HCT116 (cell line): ENCODE results near the gene KLF14. TPM values are rescaled to one million over a fixed set of nuclear protein-coding genes. Genes with fewer than 3 reads are reported as not detected.

Source experiments
- ATAC-seq: fragments of 200-7000 bp; cut with Tn5 transposase; 2 replicates; pipeline ENCODE4 v1.9.1; 2020; ENCODE audit warnings: mild to moderate bottlenecking, moderate library complexity
- BruUV-seq: library from RNA; stranded (reverse); fragments of 400-500 nt; replicated peaks from 2 replicates; lab custom pipeline; 2021; lab: Mats Ljungman, UMichigan
- CTCF ChIA-PET: fragments of 300-600 bp; sonication (Branson Sonifier 250); formaldehyde crosslinking; loops from one replicate; lab custom pipeline; 2021; ENCODE audit warnings: antibody characterized with exemption; lab: Charles Lee
- POLR2A ChIA-PET: fragments of 300-600, 350-600 bp; sonication (Branson Sonifier 250); formaldehyde crosslinking; loops from one replicate; lab custom pipeline; 2021; ENCODE audit warnings: antibody characterized with exemption; lab: Charles Lee
- RAD21 ChIA-PET, 2 experiments: fragments of 300-600 bp; sonication (Branson Sonifier 250); formaldehyde crosslinking; loops; one replicate each; lab custom pipeline; 2023; ENCODE audit warnings: low total read pairs in 2 of 2; ENCODE audit not compliant: uncharacterized antibody in 2 of 2, unreplicated experiment in 2 of 2, low non-redundant PET in 1 of 2; lab: Charles Lee
- DNase-seq: peaks from one replicate; pipeline ENCODE4 v3.0.0-alpha.2; 2010; ENCODE audit warnings: low read depth, low spot score
- H2AFZ ChIP-seq: fragments of 200-600 bp; shearing (Covaris generic), sonication (generic); 2 replicates; pipeline ENCODE4 v1.6.1; 2017; ENCODE audit warnings: low read depth, mixed run types, mixed read lengths, antibody characterized with exemption, low read length; ENCODE audit not compliant: poor library complexity, severe bottlenecking
- H3K27ac ChIP-seq: 2 replicates; pipeline ENCODE4 v1.5.1; 2012; ENCODE audit warnings: low read depth, low read length
- H3K27me3 ChIP-seq: fragments of 200-600 bp; sonication (generic); 2 replicates; pipeline ENCODE4 v1.6.1; 2016; ENCODE audit warnings: mixed run types, low read length, mixed read lengths; ENCODE audit not compliant: insufficient read depth
- H3K36me3 ChIP-seq, 2 experiments: fragments of 200-500 bp in 1 of 2; fragments of 200-600 bp in 1 of 2; sonication (Bioruptor generic) in 1 of 2; sonication (generic) in 1 of 2; 2 replicates each; pipeline versions ENCODE4 v1.5.1 to v1.6.1; 2014 to 2016; ENCODE audit warnings: low read length in 2 of 2, inconsistent platforms in 1 of 2, mixed read lengths in 1 of 2, mixed run types in 1 of 2; ENCODE audit not compliant: insufficient read depth in 2 of 2, control insufficient read depth in 1 of 2
- H3K4me1 ChIP-seq, 2 experiments: fragments of 200-600 bp in 1 of 2; sonication (generic) in 1 of 2; 2 replicates each; pipeline versions ENCODE4 v1.5.1 to v1.6.1; 2012 to 2017; ENCODE audit warnings: low read length in 2 of 2, inconsistent platforms in 1 of 2, mild to moderate bottlenecking in 1 of 2, mixed read lengths in 1 of 2, mixed run types in 1 of 2, moderate library complexity in 1 of 2; ENCODE audit not compliant: insufficient read depth in 2 of 2, control insufficient read depth in 1 of 2
- H3K4me2 ChIP-seq: fragments of 200-600 bp; sonication (generic); 2 replicates; pipeline ENCODE4 v1.6.1; 2017; ENCODE audit warnings: mixed run types, low read length, mixed read lengths
- H3K4me3 ChIP-seq, 2 experiments: fragments of 200-600 bp in 1 of 2; sonication (generic) in 1 of 2; replicated peaks in 1 of 2; 2 replicates each; pipeline ENCODE4 v1.5.1; 2011 to 2016; ENCODE audit warnings: low read length in 2 of 2, control low read depth in 1 of 2, low read depth in 1 of 2, mild to moderate bottlenecking in 1 of 2, mixed read lengths in 1 of 2, mixed run types in 1 of 2
- H3K79me2 ChIP-seq: fragments of 200-600 bp; sonication (generic); 2 replicates; pipeline ENCODE4 v1.6.1; 2017; ENCODE audit warnings: mild to moderate bottlenecking, mixed run types, low read length, moderate library complexity, mixed read lengths; ENCODE audit not compliant: insufficient read depth
- H3K9ac ChIP-seq: fragments of 200-600 bp; sonication (generic); 2 replicates; pipeline ENCODE4 v1.6.1; 2016; ENCODE audit warnings: low read length, mixed read lengths
- H3K9me2 ChIP-seq: fragments of 200-600 bp; sonication (generic), shearing (Covaris generic); 2 replicates; pipeline ENCODE4 v1.6.1; 2017; ENCODE audit warnings: mixed run types, mild to moderate bottlenecking, moderate library complexity; ENCODE audit not compliant: insufficient read depth
- H3K9me3 ChIP-seq, 2 experiments: fragments of 200-500 bp in 1 of 2; fragments of 200-600 bp in 1 of 2; sonication (Bioruptor generic) in 1 of 2; sonication (generic) in 1 of 2; 2 replicates each; pipeline ENCODE4 v1.6.1; 2014 to 2017; ENCODE audit warnings: low read length in 2 of 2, mixed read lengths in 2 of 2, inconsistent platforms in 1 of 2, low read depth in 1 of 2, mild to moderate bottlenecking in 1 of 2, mixed run types in 1 of 2, moderate library complexity in 1 of 2; ENCODE audit not compliant: control insufficient read depth in 1 of 2, insufficient read depth in 1 of 2
- H4K20me1 ChIP-seq: fragments of 200-600 bp; sonication (generic), shearing (Covaris generic); 2 replicates; pipeline ENCODE4 v1.6.1; 2017; ENCODE audit warnings: mixed run types, mild to moderate bottlenecking, moderate library complexity; ENCODE audit not compliant: insufficient read depth
- ATF3 ChIP-seq: IDR thresholded peaks from 2 replicates; pipeline ENCODE4 v1.6.1; 2012
- CBX3 ChIP-seq: IDR thresholded peaks from 2 replicates; pipeline ENCODE4 v1.6.1; 2012; ENCODE audit warnings: low read depth
- CEBPB ChIP-seq: IDR thresholded peaks from 2 replicates; pipeline ENCODE4 v1.6.1; 2012; ENCODE audit warnings: low read depth
- EZH2phosphoT487 ChIP-seq: fragments of 200-600 bp; IDR thresholded peaks from 2 replicates; pipeline ENCODE4 v1.6.1; 2018; ENCODE audit warnings: antibody characterized with exemption, borderline replicate concordance
- JUND ChIP-seq: IDR thresholded peaks from 2 replicates; pipeline ENCODE4 v1.6.1; 2012
- POLR2A ChIP-seq: IDR thresholded peaks from 2 replicates; pipeline ENCODE4 v1.7.0; 2011; ENCODE audit warnings: borderline replicate concordance; ENCODE audit not compliant: insufficient read depth, insufficient read length; ENCODE audit errors: extremely low read depth
- RAD21 ChIP-seq: IDR thresholded peaks from 2 replicates; pipeline ENCODE4 v1.6.1; 2012; ENCODE audit warnings: low read depth, mild to moderate bottlenecking
- SIN3A ChIP-seq: IDR thresholded peaks from 2 replicates; pipeline ENCODE4 v1.6.1; 2012; ENCODE audit warnings: low read depth
- TCF7L2 ChIP-seq: IDR thresholded peaks from 2 replicates; pipeline ENCODE4 v1.7.0; 2011; ENCODE audit warnings: borderline replicate concordance, inconsistent platforms; ENCODE audit not compliant: insufficient read depth, insufficient read length; ENCODE audit errors: extremely low read depth
- ZNF274 ChIP-seq: fragments of 200-500 bp; sonication (Bioruptor generic); IDR thresholded peaks from 2 replicates; pipeline ENCODE4 v1.6.1; 2014; ENCODE audit warnings: mild to moderate bottlenecking, low read depth, low read length, inconsistent platforms
- intact Hi-C: fragments of 100-400 bp; cut with micrococcal nuclease; formaldehyde crosslinking; loops from 2 replicates; pipeline ENCODE4 v1.10.0; 2022
- total RNA-seq: library from RNA; stranded (reverse); gene quantifications from one replicate; pipeline ENCODE4 v1.2.1, GENCODE V29; 2021; ENCODE audit not compliant: unreplicated experiment

The KLF14 gene
- total RNA-seq, 1 experiment from 2014 or later = 0.93 TPM

- CTCF ChIA-PET = no interaction called here
- RAD21 ChIA-PET = no interaction called here
- POLR2A ChIA-PET = no interaction called here
- H2AFZ ChIP-seq = no peak overlapping the region
- H3K4me1 ChIP-seq = peaks cover 5 to 13% of the 10 kb centered on the region in 2 experiments; a peak in 3 of 4 replicates
- no peak overlapping the region for H3K4me2 ChIP-seq
- H4K20me1 ChIP-seq = no peaks in the 10 kb centered on the region
- H3K9me2 ChIP-seq = no peaks in the 10 kb centered on the region
- BruUV-seq = no TSS peak
- no peak overlapping the region for H3K9ac ChIP-seq
- no peaks in the 10 kb centered on the region for H3K79me2 ChIP-seq
- no peak for DNase-seq
- no peak overlapping the region for H3K27ac ChIP-seq
- intact Hi-C loops = no loop called here
- no peaks in the 10 kb centered on the region for H3K36me3 ChIP-seq
- no peak overlapping the region for H3K4me3 ChIP-seq
- TF ChIP-seq ATF3 (no peak), CBX3 (no peak), CEBPB (no peak), TCF7L2 (no peak), JUND (no peak), EZH2phosphoT487 (no peak), RAD21 (no peak), POLR2A (no peak), ZNF274 (no peak), SIN3A (no peak)
- TF ChIP-seq, all 23 proteins: peak for 0
- no peak for ATAC-seq
- Histone ChIP-seq H3K9me3 (no peaks in the 10 kb centered on the region), H3K27me3 (peaks cover 36% of the 10 kb centered on the region)
Measured at GRCh38 chr7:130736298-130736900, 2.4 kb upstream of the KLF14 start.
